Esophagus muscularis mucosa (tissue), 4 donors: ENCODE results near the gene RHOXF2. TPM values are rescaled to one million over a fixed set of nuclear protein-coding genes. Genes with fewer than 3 reads are reported as not detected.
"Not testable (repeated sequence)": the region's sequence is repeated elsewhere in the genome, so short reads cannot be mapped to it uniquely, and the experiment has no call there.

Source experiments
- DNase-seq: peaks from one replicate; pipeline ENCODE4 v3.0.0-alpha.2; 2017; ENCODE audit errors: extremely low spot score
- H3K27ac ChIP-seq, 4 donors: fragments of 200-600 bp; sonication (generic); replicated peaks in 1 of 4; 1 replicate in 3 of 4; 2 replicates in 1 of 4; pipeline ENCODE4 v1.5.1; 2016 to 2019; ENCODE audit warnings: mild to moderate bottlenecking in 1 of 4
- H3K27me3 ChIP-seq, 4 donors: fragments of 200-600 bp; sonication (generic); one replicate each; pipeline versions ENCODE4 v1.5.1 to v1.6.0; 2016 to 2019
- H3K36me3 ChIP-seq, 4 donors: fragments of 200-600 bp; sonication (generic); one replicate each; pipeline ENCODE4 v1.5.1; 2016 to 2019
- H3K4me1 ChIP-seq, 4 donors: fragments of 200-600 bp; sonication (generic); one replicate each; pipeline ENCODE4 v1.5.1; 2016 to 2019
- H3K4me3 ChIP-seq, 4 donors: fragments of 200-600 bp; sonication (generic); 1 replicate in 2 of 4; 2 replicates in 2 of 4; pipeline ENCODE4 v1.5.1; 2016 to 2019; ENCODE audit warnings: mild to moderate bottlenecking in 4 of 4, moderate library complexity in 1 of 4
- H3K9me3 ChIP-seq, 4 donors: fragments of 200-600 bp; sonication (generic); 1 replicate in 3 of 4; 2 replicates in 1 of 4; pipeline ENCODE4 v1.5.1; 2016 to 2019
- EP300 ChIP-seq: sonication (generic); formaldehyde crosslinking; IDR thresholded peaks from one replicate; pipeline ENCODE4 v1.6.1; 2017; ENCODE audit warnings: antibody characterized with exemption
- POLR2A ChIP-seq: fragments of 450-650 bp; IDR thresholded peaks from one replicate; pipeline ENCODE4 v1.6.1; 2017; ENCODE audit warnings: antibody characterized with exemption, moderate library complexity, mild to moderate bottlenecking, low read depth
- POLR2AphosphoS5 ChIP-seq, 2 donors: sonication (generic); formaldehyde crosslinking; IDR thresholded peaks; one replicate each; pipeline ENCODE4 v1.6.1; 2017; ENCODE audit warnings: antibody characterized with exemption in 2 of 2
- WGBS: methylation state at CpG from one replicate; pipeline ENCODE4 v1.1.5; 2018; 5-methylcytosine and 5-hydroxymethylcytosine counted together
- intact Hi-C: fragments of 100-400 bp; cut with DNase I; formaldehyde crosslinking; loops from one replicate; pipeline ENCODE4 v1.15.1; 2023
- total RNA-seq, 4 donors: library from RNA; depleted of rRNA; stranded (reverse); fragments of >200 nt; gene quantifications; one replicate each; pipeline versions ENCODE4 v1.1.0 to v1.2.1, GENCODE V29; 2016
- TF ChIP-seq, protein P1 (sequence below), 3 experiments: fragments of 200-600 bp in 2 of 3; fragments of 450-650 bp in 1 of 3; sonication (generic) in 2 of 3; IDR thresholded peaks; one replicate each; pipeline ENCODE4 v1.5.1; 2017 to 2019; ENCODE audit warnings: antibody characterized with exemption in 3 of 3, mild to moderate bottlenecking in 2 of 3, moderate library complexity in 1 of 3

The RHOXF2 gene
- total RNA-seq, 4 donors from 2014 or later: not detected

DNA sequence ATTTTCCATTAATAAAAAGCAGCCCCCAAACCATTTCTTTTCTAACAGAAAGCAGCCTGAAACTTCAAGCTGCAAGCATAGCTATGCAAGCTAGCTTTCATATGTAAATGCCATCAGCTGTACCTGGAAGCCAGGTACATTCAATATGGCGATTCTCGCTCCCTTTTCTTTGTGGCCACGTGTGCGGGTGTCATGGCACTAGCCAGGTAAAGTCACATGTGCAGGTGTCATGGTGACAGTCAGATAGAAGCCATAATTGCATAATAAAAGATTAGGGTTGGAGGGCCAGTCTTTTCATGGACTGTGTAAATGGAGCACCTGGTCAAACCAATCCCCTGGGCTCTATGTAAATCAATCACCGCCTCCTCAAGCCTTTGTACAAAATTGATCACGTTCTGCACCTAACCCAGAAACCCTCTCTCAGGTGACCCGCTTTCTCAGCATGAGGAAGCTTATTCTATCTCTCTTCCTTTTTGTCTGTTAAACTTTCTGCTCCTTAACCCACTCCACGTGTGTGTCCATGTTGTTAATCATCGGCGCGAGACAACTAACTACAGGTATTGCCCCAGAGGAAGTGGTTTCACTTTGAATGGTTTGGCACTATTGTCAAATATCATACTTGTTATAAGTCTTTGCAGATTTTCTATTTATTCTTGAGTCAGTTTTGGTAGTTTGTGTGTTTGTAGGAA lies 18.0 kb upstream of the RHOXF2 start:
- Histone ChIP-seq H3K4me1 (peaks cover 0 to 6% (median 0%) of the 10 kb centered on the region in 4 donors), H3K4me3 (no peak overlapping the region), H3K27me3 (no peaks in the 10 kb centered on the region), H3K27ac (no peak overlapping the region), H3K36me3 (no peaks in the 10 kb centered on the region), H3K9me3 (no peaks in the 10 kb centered on the region)
- intact Hi-C loops: no loop called here
- TF ChIP-seq, protein P1, sequence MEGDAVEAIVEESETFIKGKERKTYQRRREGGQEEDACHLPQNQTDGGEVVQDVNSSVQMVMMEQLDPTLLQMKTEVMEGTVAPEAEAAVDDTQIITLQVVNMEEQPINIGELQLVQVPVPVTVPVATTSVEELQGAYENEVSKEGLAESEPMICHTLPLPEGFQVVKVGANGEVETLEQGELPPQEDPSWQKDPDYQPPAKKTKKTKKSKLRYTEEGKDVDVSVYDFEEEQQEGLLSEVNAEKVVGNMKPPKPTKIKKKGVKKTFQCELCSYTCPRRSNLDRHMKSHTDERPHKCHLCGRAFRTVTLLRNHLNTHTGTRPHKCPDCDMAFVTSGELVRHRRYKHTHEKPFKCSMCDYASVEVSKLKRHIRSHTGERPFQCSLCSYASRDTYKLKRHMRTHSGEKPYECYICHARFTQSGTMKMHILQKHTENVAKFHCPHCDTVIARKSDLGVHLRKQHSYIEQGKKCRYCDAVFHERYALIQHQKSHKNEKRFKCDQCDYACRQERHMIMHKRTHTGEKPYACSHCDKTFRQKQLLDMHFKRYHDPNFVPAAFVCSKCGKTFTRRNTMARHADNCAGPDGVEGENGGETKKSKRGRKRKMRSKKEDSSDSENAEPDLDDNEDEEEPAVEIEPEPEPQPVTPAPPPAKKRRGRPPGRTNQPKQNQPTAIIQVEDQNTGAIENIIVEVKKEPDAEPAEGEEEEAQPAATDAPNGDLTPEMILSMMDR (IDR thresholded peaks at IDR 0.05): no peak
- WGBS: 64% methylated on average over 11 of the region's 11 CpGs
- DNase-seq: no peak

DNA sequence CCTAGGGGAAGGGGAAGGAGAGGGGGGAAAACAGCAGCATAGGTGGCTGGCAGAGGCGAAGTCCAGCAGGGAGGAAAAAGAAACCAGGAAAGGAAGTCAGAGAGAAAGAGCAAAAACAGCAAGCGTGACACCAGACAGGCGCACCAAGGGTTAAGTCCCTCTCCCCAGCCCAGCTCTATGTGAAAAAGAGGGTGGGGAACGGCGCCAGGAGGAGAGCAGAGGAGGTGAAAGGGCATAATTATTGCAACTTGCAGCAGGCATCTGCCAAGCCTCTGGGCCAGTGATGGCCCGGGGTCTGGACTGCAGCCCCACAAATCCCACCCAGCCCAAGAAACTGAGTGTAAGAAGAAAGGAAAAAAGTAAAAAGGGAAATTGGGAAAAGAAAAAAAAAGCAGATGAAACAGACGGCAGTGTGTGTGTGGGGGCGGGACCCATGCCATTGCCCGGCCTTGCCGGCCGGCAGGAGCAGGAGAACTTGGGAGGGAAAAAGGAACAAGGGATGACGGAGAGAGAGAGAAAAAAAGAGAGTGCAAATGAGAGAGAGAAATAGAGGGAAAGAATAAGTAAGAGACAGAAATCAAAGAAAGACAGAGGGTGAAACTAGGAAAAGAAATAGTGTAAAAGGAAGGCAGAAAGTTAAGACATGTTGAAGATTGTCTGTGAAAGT lies 14.1 kb upstream of the RHOXF2 start:
- Histone ChIP-seq H3K4me1 (peaks cover 0 to 6% (median 0%) of the 10 kb centered on the region in 4 donors), H3K4me3 (no peak overlapping the region), H3K27ac (no peak overlapping the region), H3K9me3 (no peaks in the 10 kb centered on the region), H3K36me3 (no peaks in the 10 kb centered on the region), H3K27me3 (no peaks in the 10 kb centered on the region)
- no peak for DNase-seq
- intact Hi-C loops: no loop called here
- WGBS: 40% methylated on average over 12 of the region's 12 CpGs
- TF ChIP-seq EP300 (no peak), POLR2AphosphoS5 (IDR thresholded peaks at IDR 0.05) (no peak), POLR2A (no peak)
- TF ChIP-seq, protein P1 (IDR thresholded peaks at IDR 0.05): no peak

DNA sequence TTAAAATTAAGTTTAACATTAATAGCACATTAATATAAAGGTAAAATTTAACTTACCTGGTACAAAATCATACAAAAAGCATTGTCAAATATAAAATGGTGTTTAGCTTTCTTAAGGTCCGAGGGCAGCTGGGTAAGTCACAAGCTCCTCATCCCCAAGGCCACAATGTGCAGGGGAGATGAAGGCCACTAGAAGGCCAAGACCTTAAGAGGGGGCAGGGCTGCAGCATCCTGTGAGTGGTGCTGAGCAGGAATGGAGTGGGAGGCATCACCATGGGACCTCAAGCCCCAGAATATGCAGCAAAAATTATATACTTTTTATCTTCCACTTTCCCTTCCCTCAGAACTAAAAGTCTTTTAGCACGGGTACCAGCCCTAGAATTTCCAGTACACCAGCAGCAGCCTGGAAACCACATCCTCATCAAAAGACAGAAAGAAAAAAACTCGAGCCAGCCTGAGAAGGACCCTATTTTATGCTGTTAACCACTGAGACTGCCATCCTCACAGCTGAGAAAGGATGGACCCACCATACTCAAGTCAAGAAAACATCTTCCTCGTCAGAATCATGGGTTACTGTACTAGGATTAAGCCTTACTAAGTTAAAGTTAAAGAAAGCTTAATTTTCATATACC lies 13.0 kb upstream of the RHOXF2 start:
- H3K27ac ChIP-seq: no peak overlapping the region
- DNase-seq: no peak
- H3K4me1 ChIP-seq: peaks cover 0 to 6% (median 0%) of the 10 kb centered on the region in 4 donors
- H3K27me3 ChIP-seq: no peaks in the 10 kb centered on the region
- no peaks in the 10 kb centered on the region for H3K36me3 ChIP-seq
- 55% methylated on average over 4 of the region's 4 CpGs for WGBS
- intact Hi-C loops: no loop called here
- no peak overlapping the region for H3K4me3 ChIP-seq
- TF ChIP-seq POLR2A (no peak), EP300 (no peak), POLR2AphosphoS5 (IDR thresholded peaks at IDR 0.05) (no peak)
- TF ChIP-seq, protein P1 (IDR thresholded peaks at IDR 0.05): no peak
- H3K9me3 ChIP-seq: no peaks in the 10 kb centered on the region

DNA sequence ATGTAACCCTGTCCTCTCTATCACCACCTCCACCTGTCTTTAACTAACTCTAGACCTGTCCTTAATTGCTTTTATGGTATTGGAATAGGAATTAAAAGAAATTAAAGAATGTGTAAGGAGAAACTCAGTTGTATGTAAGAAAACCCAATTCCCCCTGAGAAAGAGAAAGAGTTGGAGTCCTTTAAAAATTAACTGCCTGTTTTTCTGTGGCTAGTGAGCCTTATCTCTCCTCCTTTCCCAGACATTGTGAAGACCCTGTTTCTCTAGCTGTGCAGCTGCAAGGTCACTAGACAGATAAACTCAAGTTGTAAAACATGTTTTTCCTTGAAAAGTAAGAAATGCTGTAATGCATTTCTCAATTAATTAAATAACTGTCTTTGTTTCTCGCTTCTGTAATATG lies 12.1 kb upstream of the RHOXF2 start:
- H3K27me3 ChIP-seq, H3K9me3 ChIP-seq, DNase-seq, H3K27ac ChIP-seq, intact Hi-C loops, H3K4me3 ChIP-seq, H3K36me3 ChIP-seq, H3K4me1 ChIP-seq: not testable (repeated sequence)
- WGBS: 76% methylated on average over 1 of the region's 1 CpG

DNA sequence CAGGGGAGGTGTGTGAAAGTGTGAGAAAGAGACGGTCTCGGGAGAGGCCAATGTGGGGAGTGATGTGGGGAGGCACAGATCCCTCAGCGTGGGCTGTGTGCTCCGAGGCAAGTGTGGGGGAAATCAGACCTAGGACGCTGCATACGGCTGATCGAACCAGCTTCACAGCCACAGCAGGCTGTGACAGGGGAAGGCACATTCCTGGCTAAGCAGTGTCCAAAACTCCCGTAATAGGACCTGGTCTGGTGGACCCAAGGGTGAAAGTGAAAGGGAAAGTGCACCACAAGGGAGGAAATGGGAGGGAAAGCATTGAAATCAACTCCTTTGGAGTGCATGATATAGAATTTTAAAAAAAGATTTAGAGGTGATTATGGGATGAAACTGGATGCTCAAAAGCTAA lies 10.9 kb upstream of the RHOXF2 start:
- no peak overlapping the region for H3K27ac ChIP-seq
- H3K36me3 ChIP-seq: no peaks in the 10 kb centered on the region
- DNase-seq: no peak
- TF ChIP-seq, protein P1 (IDR thresholded peaks at IDR 0.05): no peak
- TF ChIP-seq POLR2AphosphoS5 (IDR thresholded peaks at IDR 0.05) (no peak), EP300 (no peak), POLR2A (no peak)
- no peak overlapping the region for H3K4me3 ChIP-seq
- no peaks in the 10 kb centered on the region for H3K9me3 ChIP-seq
- 86% methylated on average over 8 of the region's 8 CpGs for WGBS
- no peaks in the 10 kb centered on the region for H3K27me3 ChIP-seq
- peaks cover 0 to 6% (median 0%) of the 10 kb centered on the region in 4 donors for H3K4me1 ChIP-seq
- intact Hi-C loops: no loop called here

DNA sequence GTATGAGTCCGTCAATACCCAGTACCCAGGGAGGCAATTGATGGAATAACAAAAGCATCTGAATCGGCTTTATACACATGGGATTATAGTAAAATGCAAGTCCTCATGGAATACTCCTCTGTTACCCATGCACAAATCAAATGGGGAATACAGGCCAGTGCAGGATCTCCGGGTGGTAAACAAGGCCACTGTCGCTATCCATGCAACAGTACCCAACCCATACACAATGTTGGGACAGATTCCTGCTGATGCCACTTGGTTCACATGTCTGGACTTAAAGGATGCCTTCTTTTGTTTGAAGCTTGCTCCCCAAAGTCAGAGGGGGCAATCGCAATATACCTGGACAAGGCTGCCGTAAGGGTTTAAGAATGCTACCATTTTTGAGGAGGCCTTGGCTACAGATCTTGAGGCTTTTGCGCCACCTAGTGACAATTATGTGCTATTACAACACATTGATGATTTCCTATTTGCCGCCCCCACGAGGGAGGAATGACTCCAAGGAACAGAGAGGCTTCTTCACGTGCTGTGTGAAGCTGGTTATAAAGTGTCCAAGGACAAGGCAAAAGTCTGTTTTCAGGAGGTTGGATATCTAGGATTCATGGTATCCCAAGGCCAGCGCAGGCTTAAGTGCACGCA lies 8.2 kb upstream of the RHOXF2 start:
- H3K4me1 ChIP-seq, intact Hi-C loops, H3K36me3 ChIP-seq, H3K9me3 ChIP-seq, H3K27ac ChIP-seq, H3K4me3 ChIP-seq, H3K27me3 ChIP-seq, DNase-seq: not testable (repeated sequence)
- WGBS: no CpG with 5 or more reads among the region's 12 CpGs

DNA sequence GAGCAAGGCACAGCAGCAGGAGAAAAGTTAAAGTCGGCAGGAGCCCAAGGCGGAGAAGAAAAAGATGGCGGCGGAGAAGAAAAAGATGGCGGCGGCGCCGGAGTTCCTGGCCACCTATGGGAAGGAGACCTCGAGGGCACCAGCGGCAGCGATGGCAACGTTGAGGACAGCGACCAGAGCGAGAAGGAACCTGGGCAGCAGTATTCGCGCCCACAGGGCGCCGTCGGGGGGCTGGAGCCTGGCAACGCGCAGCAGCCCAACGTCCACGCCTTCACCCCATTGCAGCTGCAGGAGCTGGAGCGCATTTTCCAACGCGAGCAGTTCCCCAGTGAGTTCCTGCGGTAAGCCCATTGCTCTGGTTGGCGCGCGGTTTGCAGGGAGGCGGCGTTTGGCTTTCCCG lies 673 bp downstream of the RHOXF2 start:
- H3K36me3 ChIP-seq, H3K9me3 ChIP-seq, H3K4me3 ChIP-seq, intact Hi-C loops, H3K27me3 ChIP-seq, H3K27ac ChIP-seq, H3K4me1 ChIP-seq, DNase-seq: not testable (repeated sequence)
- WGBS: 77% methylated on average over 19 of the region's 33 CpGs
